Stimulated activated CD4-positive, alpha-beta T cell treated with anti-CD3 and anti-CD28 coated beads, TNF-alpha, amount 100 ng/mL, for 48 hours (primary cell): Measurements from ENCODE around the gene SPOP.
"Not testable (repeated sequence)": the region's sequence is repeated elsewhere in the genome, so short reads cannot be mapped to it uniquely, and the experiment has no call there.

Experiments
- DNase-seq, 3 donors: peaks; one replicate each; pipeline ENCODE4 v3.0.0-alpha.2; 2020; ENCODE audit warnings: low read depth in 3 of 3

SPOP gene

GRCh38 chr17:49550764-49551163 is 127.1 kb downstream of the SPOP start:
- DNase-seq, result not testable (repeated sequence)

DNA sequence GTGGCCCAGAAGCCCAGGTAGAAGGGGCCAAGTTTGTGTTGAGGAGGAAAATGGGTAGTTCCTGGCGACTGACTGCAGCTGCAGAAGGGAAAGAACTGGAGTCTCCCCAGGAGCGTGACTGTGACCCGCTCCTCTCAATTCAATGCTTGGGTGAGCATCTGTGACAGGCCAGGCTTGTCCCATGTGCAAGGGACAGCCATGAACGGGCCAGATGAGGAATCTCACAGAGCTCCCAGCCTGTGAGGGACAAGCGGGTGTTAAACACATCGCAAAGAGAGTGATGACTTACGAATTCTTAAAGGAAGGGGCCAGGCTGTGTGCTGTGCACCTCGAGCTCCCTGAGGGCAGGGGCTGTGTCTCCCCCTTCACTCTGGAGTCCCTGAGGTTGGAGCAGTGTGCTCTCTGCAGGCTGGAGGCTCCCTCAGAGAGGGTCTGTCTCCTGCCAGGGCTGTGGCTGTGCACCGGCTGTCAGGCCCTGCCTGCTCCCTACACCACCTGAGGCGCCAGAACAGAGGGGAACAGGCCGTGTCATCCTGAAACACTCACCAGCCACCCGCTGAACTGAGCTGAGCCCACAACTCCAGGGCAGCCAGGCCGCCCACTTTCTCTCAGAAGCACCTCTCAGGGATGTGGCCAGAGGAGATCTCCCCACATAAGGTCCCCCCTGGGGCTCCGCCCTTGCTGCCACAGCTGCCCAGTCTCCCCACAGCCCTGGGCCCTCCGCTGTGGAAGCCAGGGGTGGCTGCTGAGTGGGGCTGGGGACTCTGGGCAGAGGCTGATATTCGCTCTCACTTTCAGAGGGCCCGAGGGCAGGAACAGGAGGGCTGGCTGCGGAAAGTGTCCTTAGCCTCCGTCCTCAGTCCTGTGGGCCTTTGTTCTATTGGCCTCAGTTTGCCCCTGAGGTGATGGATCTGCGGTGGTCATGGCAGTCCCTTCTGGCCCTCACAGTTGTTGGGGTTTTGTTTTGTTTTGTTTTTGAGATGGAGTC is 127.9 kb downstream of the SPOP start:
- DNase-seq, result no peak

- DNase-seq, result no peak
Observed at GRCh38 chr17:49549311-49549605, 128.6 kb downstream of the SPOP start.
